Effector memory CD8-positive, alpha-beta T cell (primary cell): ENCODE data around the gene GH2.
"Not testable (repeated sequence)": the region's sequence is repeated elsewhere in the genome, so short reads cannot be mapped to it uniquely, and the experiment has no call there.

Source experiments
- ATAC-seq: fragments of 150-1000 bp; cut with Tn5 transposase; replicated peaks from 2 replicates; pipeline ENCODE4 v1.10.0; 2021; ENCODE audit warnings: mild to moderate bottlenecking, moderate library complexity
- DNase-seq, 3 experiments: peaks; one replicate each; pipeline ENCODE4 v3.0.0; 2021
- H3K27ac Mint-ChIP-seq, 2 donors: one replicate each; pipeline ENCODE4 v1.8.0; 2022; ENCODE audit warnings: mild to moderate bottlenecking in 2 of 2, mixed read lengths in 2 of 2, moderate library complexity in 2 of 2
- H3K27me3 Mint-ChIP-seq, 2 donors: one replicate each; pipeline ENCODE4 v1.8.0; 2022; ENCODE audit warnings: mixed read lengths in 2 of 2
- H3K36me3 Mint-ChIP-seq: one replicate; pipeline ENCODE4 v1.8.0; 2022; ENCODE audit warnings: mild to moderate bottlenecking, moderate library complexity, mixed read lengths; ENCODE audit not compliant: insufficient read depth
- H3K4me1 Mint-ChIP-seq, 2 donors: one replicate each; pipeline ENCODE4 v1.8.0; 2022; ENCODE audit warnings: low read depth in 2 of 2, mixed read lengths in 2 of 2
- H3K4me3 Mint-ChIP-seq, 2 donors: one replicate each; pipeline ENCODE4 v1.8.0; 2022; ENCODE audit warnings: mild to moderate bottlenecking in 2 of 2, mixed read lengths in 2 of 2, moderate library complexity in 2 of 2
- H3K9me3 Mint-ChIP-seq, 2 donors: one replicate each; pipeline ENCODE4 v1.8.0; 2022; ENCODE audit warnings: mixed read lengths in 2 of 2
- total RNA-seq, 9 experiments: gene quantifications; one replicate each; lab custom pipeline; 2026; lab: John Stamatoyannopoulos, UW

The GH2 gene
- total RNA-seq, result 0 reads per million in 9 experiments

- ATAC-seq (peak; percentile 91), DNase-seq (peak; percentile 58 to 66 (median 61))
- Mint-ChIP-seq H3K4me3 (no peak within 1 kb of the TSS), H3K27me3 (peaks cover 10 to 14% of the 10 kb centered on the region in 2 donors), H3K27ac (no peak within 1 kb of the TSS), H3K36me3 (peaks cover 3% of the 10 kb centered on the region), H3K9me3 (no peaks in the 10 kb centered on the region), H3K4me1 (peaks cover 4 to 6% of the 10 kb centered on the region in 2 donors)
Observed at GRCh38 chr17:63881935-63882601, at the start of gene GH2. Gene GH2 (minus strand): TSS chr17:63881944. CDS start chr17:63881801, 143 bp downstream.

- DNase-seq (peak; percentile 38 to 44 (median 42)), ATAC-seq (peak; percentile 83)
- peak overlapping the region; percentile 86 to 92 for H3K27ac Mint-ChIP-seq
- H3K4me1 Mint-ChIP-seq, result peaks cover 23 to 26% of the 10 kb centered on the region in 2 donors
- no peaks in the 10 kb centered on the region for H3K9me3 Mint-ChIP-seq
- H3K36me3 Mint-ChIP-seq, result peaks cover 14% of the 10 kb centered on the region
- no peaks in the 10 kb centered on the region for H3K27me3 Mint-ChIP-seq
- H3K4me3 Mint-ChIP-seq, result peak overlapping the region; percentile 70 to 80
Observed at GRCh38 chr17:63930951-63931575, 49.3 kb upstream of the GH2 start.

GRCh38 chr17:63929860-63930766 lies 48.4 kb upstream of the GH2 start:
- DNase-seq, result no peak
- Mint-ChIP-seq H3K27me3 (no peaks in the 10 kb centered on the region), H3K9me3 (no peaks in the 10 kb centered on the region), H3K27ac (peak overlapping the region; percentile 86 to 92), H3K4me1 (peaks cover 23 to 26% of the 10 kb centered on the region in 2 donors), H3K4me3 (peak overlapping the region; percentile 70 to 80), H3K36me3 (peaks cover 16% of the 10 kb centered on the region)
- no peak for ATAC-seq

GRCh38 chr17:63928966-63929695 lies 47.4 kb upstream of the GH2 start:
- DNase-seq (no peak), ATAC-seq (no peak)
- peak overlapping the region in 1 of 2 donors; percentile 59 for H3K27ac Mint-ChIP-seq
- peak overlapping the region; percentile 16 to 41 for H3K4me3 Mint-ChIP-seq
- no peaks in the 10 kb centered on the region for H3K27me3 Mint-ChIP-seq
- peaks cover 23 to 26% of the 10 kb centered on the region in 2 donors for H3K4me1 Mint-ChIP-seq
- peaks cover 16% of the 10 kb centered on the region for H3K36me3 Mint-ChIP-seq
- H3K9me3 Mint-ChIP-seq, result no peaks in the 10 kb centered on the region

- no peak for DNase-seq
- Mint-ChIP-seq H3K36me3 (peaks cover 16% of the 10 kb centered on the region), H3K27me3 (no peaks in the 10 kb centered on the region), H3K9me3 (no peaks in the 10 kb centered on the region), H3K4me3 (no peak overlapping the region), H3K4me1 (peaks cover 23 to 25% of the 10 kb centered on the region in 2 donors), H3K27ac (no peak overlapping the region)
- no peak for ATAC-seq
Observed at GRCh38 chr17:63928172-63928666, 46.5 kb upstream of the GH2 start.

- ATAC-seq, result no peak
- H3K4me3 Mint-ChIP-seq, result no peak overlapping the region
- H3K27me3 Mint-ChIP-seq, result no peaks in the 10 kb centered on the region
- peaks cover 16% of the 10 kb centered on the region for H3K36me3 Mint-ChIP-seq
- no peak for DNase-seq
- no peaks in the 10 kb centered on the region for H3K9me3 Mint-ChIP-seq
- peaks cover 20 to 21% of the 10 kb centered on the region in 2 donors for H3K4me1 Mint-ChIP-seq
- H3K27ac Mint-ChIP-seq, result no peak overlapping the region
Observed at GRCh38 chr17:63927464-63928171, 45.9 kb upstream of the GH2 start.

GRCh38 chr17:63926164-63926563 lies 44.4 kb upstream of the GH2 start:
- Mint-ChIP-seq H3K36me3 (peaks cover 12% of the 10 kb centered on the region), H3K4me1 (peaks cover 9 to 12% of the 10 kb centered on the region in 2 donors), H3K27me3 (no peaks in the 10 kb centered on the region), H3K9me3 (no peaks in the 10 kb centered on the region), H3K4me3 (no peak overlapping the region), H3K27ac (no peak overlapping the region)
- ATAC-seq (no peak), DNase-seq (no peak)

GRCh38 chr17:63925615-63926014 lies 43.9 kb upstream of the GH2 start:
- H3K4me3 Mint-ChIP-seq, result no peak overlapping the region
- H3K27ac Mint-ChIP-seq, result peak overlapping the region in 1 of 2 donors; percentile 65
- H3K27me3 Mint-ChIP-seq, result no peaks in the 10 kb centered on the region
- no peak for ATAC-seq
- no peak for DNase-seq
- H3K36me3 Mint-ChIP-seq, result peaks cover 8% of the 10 kb centered on the region
- H3K4me1 Mint-ChIP-seq, result peaks cover 4 to 8% of the 10 kb centered on the region in 2 donors
- no peaks in the 10 kb centered on the region for H3K9me3 Mint-ChIP-seq

GRCh38 chr17:63922402-63922801 lies 40.7 kb upstream of the GH2 start:
- DNase-seq, H3K4me3 Mint-ChIP-seq, H3K36me3 Mint-ChIP-seq, ATAC-seq, H3K9me3 Mint-ChIP-seq, H3K27me3 Mint-ChIP-seq: not testable (repeated sequence)
- Mint-ChIP-seq H3K4me1 (peaks cover 6 to 12% of the 10 kb centered on the region in 2 donors), H3K27ac (peak overlapping the region in 1 of 2 donors; percentile 62)

GRCh38 chr17:63920779-63921178 lies 39.0 kb upstream of the GH2 start:
- not testable (repeated sequence) for H3K9me3 Mint-ChIP-seq, H3K4me3 Mint-ChIP-seq, H3K27me3 Mint-ChIP-seq, DNase-seq, H3K27ac Mint-ChIP-seq, H3K36me3 Mint-ChIP-seq, ATAC-seq
- H3K4me1 Mint-ChIP-seq, result peaks cover 6 to 12% of the 10 kb centered on the region in 2 donors

DNA sequence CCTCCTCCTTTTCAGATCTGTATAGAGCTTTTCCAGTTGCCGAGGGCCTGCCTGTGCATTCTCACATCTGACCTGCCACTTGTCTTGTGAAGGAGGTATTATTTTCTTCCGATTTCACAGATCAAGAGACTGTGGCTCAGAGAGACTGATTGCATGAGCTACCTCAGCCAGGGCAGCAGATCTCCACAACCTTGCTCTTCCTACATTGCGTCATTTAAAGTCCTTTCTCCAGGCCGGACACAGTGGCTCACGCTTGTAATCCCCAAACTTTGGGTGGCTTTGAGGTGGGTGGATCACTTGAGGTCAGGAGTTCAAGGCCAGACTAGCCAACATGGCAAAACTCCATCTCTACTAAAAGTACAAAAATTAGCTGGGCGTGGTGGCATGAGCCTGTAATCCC lies 38.3 kb upstream of the GH2 start:
- not testable (repeated sequence) for ATAC-seq, H3K27ac Mint-ChIP-seq, H3K9me3 Mint-ChIP-seq, H3K36me3 Mint-ChIP-seq, H3K27me3 Mint-ChIP-seq, DNase-seq, H3K4me3 Mint-ChIP-seq
- H3K4me1 Mint-ChIP-seq, result peaks cover 6 to 12% of the 10 kb centered on the region in 2 donors

DNA sequence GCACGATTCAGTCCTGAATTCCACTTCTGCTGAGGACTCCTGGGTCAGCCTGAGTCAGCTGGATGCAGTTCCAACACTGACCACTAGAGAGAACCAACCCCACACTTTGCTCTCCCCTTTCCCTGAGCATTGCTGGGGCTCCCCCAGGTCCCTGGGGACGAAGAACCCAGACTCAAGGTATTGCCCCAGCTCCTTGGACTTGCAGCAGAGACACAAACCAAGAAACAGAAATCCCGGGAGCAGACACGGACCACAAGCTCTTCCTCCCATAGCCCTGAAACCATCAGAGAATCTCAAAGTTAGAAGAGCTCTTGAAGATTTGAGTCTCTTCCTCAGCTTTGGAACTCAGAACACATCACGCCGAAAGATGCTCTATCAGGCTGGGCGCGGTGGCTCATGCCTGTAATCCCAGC lies 37.6 kb upstream of the GH2 start:
- Mint-ChIP-seq H3K4me3 (peak overlapping the region in 1 of 2 donors; percentile 2), H3K4me1 (peaks cover 6 to 12% of the 10 kb centered on the region in 2 donors), H3K27me3 (peaks cover 5 to 9% of the 10 kb centered on the region in 2 donors), H3K9me3 (no peaks in the 10 kb centered on the region), H3K27ac (peak overlapping the region; percentile 23 to 63), H3K36me3 (no peaks in the 10 kb centered on the region)
- ATAC-seq, result peak; percentile 97
- peak; percentile 71 to 81 (median 77) for DNase-seq
